ENCODE measurements around the gene HNF1B.

HNF1B gene

DNA sequence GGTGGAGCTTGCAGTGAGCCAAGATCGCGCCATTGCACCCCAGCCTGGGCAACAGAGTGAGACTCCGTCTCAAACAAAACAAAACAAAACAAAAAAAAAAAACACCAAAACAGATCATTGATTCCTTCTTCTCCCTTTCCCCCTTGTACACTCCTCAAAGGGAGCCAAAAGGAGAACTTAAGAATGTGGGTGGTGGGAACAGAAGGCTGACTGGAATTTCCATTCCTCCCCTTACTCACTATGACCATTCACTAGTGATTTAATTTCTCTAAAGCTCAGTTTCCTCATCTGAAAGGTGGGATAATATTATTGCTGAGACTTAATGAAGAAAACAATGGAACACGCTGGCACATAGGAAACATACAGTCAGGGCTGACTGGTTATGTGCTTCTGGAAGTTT lies 17.1 kb upstream of the HNF1B start:
- no peak for DNase-seq (ENCODE audit: low read depth, low spot score)

DNA sequence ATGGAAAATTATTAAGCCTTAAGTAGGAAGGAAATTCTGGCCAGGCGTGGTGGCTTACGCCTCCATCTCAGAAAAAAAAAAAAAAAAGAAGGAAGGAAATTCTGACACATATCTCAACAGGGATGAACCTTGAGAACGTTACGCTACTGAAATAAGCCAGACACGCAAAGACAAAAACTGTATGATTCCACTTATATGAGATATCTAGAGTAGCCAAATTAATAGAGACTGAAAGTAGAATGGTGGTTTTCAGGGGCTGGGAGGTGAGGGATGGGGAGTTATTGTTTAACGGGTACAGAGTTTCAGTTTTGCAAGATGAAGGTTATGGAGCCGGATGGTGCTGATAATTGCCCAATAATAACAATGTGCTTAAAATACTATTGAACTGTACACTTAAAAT lies 16.2 kb upstream of the HNF1B start:
- DNase-seq (ENCODE audit: low read depth, low spot score) = no peak

DNA sequence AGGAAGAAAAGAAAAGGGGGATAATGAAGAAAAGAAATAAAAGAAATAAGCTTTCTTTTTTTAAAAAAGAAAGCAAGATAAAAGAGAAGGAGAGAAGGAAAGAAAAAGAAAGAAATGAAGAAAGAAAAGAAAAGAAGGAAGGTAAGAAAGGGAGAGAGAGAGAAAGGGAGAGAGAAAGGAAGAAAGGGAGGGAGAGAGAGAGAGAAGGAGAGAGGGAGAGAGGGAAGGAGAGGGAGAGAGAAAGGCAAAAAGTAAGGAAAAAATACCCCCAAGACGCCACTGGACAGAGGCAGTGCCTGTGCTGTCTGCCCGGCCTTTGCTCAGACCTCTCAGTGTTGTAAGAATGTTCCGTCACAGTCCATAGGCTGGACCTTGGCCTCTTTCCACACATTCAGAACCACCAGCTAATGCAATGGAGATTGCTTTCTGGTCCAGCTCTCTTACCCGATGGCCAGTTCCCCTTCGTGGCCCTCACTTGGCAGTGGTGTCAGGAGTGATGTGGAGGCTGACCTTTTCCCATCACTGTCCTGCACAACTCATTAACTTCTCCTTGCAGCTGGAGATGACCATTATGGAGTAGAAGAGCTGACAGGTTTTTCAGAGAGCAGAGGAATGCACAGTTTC lies 14.3 kb upstream of the HNF1B start:
- DNase-seq (ENCODE audit: low read depth, low spot score) = no peak

DNA sequence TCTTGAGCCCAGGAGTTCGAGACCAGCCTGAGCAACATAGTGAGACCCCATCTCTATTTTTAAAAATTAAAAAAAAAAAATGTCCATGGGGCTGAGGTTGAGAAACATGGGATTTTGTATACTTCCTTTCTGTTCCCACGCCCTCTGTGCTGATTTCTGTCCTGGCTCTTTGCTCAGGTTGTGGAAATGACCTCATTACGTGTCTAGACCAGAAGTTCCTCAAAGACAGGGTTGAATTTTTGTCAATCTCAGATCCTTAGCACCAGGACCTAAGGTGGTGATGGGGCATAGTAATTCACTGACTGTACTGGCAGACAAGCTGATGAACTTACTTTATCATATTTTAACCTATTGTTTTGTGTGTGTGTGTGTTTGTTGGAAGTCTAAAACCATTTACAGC lies 11.2 kb upstream of the HNF1B start:
- DNase-seq (ENCODE audit: low read depth, low spot score) = no peak

DNA sequence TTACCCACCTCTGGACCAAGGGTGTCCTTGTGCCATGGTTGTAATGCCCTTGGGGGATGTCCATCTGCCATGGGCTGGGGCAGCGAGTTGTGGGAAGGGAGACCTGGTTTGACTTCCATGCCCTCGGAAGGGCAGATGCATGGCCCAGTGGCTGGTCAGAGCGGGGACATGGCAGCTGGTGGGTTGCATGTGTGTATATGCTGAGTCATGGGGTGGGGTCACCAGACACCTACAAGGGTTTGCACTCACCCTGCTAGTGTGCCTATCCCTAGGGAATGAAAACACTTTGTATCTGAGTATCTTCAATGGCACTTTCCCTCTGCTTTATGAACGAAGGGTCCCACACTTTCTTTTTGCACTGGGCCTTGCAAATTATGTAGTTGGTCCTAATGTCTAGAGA lies 10.6 kb upstream of the HNF1B start:
- no peak for DNase-seq (ENCODE audit: low read depth, low spot score)

DNA sequence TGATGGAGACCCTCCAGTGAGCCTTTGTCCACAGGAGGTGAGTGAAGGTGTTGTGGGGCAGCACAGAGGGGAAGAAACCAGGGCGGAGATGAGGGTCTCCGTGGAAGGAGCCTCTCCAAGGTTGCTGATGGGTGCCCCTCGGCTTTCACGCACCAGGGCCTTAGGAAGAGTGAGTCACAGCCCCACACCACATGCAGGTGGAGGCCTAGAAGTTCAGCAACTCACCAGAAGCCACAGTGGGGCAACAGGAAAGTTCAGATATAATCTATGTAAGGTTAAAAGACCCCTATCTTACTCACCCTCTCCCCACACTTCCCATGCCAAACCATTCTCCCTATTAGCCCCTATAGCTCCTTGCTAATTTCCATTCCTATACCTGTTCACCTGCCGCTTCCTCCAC lies 9.5 kb upstream of the HNF1B start:
- DNase-seq (ENCODE audit: low read depth, low spot score) = no peak

DNA sequence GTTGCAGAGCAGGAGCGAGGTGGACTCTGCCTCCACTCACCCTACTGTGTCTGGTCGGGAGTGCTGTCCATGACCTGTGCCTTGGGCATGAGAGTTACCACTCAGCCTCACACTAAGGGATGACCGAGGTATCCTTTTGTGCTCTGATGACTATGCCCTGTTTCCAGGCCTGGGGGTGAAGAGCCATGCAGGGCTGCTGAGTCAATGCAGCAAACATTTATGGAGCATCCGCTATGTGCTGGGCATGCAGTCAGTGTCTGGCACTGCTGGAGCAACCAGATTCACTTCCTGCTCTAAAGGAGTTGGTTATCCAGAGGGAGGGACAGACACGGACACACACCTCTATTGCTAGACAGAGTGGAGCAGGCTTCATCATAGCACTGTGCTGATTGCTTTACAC lies 7.6 kb upstream of the HNF1B start:
- no peak for DNase-seq (ENCODE audit: low read depth, low spot score)

DNA sequence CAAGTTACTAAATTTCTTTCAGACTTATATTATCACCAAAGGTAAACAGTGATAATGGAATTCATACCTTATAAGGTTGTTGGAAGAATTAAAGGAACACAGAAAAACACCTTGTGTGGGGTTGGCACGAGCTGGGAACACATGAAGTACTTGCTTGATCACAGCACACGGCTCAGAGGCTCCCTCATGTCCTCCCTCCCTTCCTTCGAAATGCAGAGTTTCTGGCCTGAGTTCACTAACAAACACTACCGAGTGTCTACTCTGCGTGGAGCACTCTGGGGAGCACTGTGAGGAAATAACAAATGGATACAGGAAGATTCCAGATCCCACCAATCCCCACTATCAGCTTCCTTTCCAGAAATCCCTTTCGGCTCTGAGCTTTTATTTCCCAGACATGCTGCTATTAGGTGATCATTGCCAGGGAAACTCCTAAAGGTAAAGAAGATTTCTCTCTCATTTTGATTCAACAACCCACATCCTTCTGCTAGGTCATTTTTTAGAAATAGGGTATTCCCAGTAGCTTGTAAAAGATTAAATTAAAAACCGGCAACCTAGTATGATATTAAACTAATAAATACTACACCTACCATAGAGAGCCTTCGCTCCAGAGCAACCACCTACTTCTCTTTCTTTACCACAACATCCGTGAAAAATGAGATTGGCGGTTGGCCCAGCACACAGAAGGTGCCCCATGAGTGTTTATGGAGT lies 6.1 kb upstream of the HNF1B start:
- no peak for DNase-seq (ENCODE audit: low read depth, low spot score)

DNA sequence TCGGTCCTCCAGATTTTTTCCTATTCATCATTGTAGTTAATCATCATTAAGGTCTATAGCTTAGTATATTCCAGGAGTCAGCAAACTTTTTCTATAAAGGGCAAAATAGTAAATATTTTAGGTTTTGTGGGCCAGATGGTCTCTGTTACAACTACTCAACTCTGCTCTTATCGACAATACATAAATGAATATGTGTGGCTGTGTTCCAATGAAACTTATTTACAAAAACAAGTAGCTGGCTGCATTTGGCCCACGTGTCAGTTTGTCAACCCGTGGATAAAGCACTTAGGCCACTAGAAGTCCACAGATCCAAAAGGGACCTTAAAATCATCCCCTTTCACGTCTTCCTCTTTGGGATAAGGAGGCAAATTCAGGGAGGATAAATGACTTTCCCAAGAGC lies 5.4 kb upstream of the HNF1B start:
- DNase-seq (ENCODE audit: low read depth, low spot score) = no peak

DNA sequence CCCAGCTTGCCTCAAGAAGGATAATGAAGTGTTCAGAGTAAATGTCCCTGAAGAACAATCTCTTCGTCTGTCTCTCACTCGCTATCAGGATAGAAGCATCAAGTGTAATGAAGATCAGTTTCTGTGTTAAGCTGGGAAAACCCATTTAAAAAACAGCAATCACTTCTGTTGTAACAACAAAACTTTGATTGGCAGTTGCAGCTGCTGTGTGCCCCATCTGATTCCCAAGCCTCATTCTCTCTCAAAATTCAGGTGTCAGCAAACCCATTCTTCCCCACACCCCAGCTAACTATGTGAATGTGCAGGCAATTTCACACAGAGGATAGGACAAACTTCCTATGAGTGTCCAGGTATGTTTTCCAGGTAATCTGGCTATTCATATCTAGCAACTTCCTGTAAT lies 2.4 kb upstream of the HNF1B start:
- DNase-seq (ENCODE audit: low read depth, low spot score) = no peak

DNA sequence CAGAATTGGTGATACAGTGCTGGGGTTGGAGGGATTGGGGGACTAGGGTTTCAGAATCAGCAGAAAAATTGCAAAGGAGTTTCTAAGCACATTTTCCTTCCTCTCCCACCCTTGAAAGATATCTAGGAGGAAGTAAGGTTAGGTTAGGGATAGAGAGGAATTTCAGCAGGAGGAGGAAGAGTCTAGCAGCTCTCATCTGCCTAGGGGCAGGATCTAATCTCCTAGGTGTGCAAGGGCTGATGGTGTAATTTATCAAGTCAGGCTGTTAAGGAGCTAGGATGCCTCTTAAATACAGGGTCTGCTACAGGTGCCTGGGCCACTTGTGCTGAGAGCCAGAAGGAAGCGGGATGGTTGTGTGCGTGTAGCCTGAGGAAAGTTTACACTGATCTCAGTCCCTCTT lies 1.8 kb upstream of the HNF1B start:
- no peak for DNase-seq (ENCODE audit: low read depth, low spot score)

DNA sequence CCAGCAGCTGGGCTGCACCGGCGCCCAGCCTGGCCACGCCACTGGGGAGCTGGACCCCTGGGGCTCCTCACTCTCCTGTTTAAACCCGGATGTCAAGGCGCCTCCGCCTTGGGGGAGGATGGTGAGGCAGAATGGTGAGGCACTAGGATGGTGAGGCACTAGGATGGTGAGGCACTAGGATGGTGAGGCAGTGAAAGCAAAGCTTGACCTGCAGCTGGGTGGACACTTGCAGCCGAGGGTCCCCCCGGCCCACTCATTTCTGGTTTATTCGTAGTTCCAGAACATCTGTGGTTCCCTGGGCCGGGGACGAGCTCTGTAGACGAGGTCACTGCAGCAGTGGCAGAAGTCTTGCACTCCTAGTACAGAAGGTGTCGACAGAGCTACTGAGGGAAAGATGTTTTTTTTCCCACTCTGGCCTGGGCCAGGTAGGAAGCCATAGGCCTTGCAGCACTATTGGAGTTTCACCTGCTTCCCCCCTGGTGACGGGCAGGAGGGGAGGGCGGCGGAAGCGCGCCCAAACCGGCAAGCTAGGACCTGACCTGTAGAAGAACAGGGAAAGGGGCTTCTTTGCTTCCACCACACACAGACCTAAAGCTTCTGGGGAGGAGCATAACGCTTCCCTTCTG lies 1.1 kb upstream of the HNF1B start:
- DNase-seq (ENCODE audit: low read depth, low spot score) = no peak

DNA sequence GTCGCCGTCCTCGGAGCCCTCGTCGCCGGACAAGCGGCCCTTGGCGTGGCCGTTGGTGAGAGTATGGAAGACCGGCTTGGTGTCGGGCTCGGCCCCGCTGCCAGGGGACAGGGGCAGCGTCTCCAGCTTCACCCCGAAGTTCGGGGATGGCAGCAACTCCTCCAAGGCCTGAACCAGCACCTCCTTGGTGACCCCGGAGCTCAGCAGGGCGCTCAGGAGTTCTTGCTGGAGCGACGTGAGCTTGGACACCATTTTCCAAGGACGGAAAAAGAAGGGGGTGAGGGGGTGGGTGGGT lies 279 bp downstream of the HNF1B start:
- DNase-seq (ENCODE audit: low read depth, low spot score) = no peak

DNA sequence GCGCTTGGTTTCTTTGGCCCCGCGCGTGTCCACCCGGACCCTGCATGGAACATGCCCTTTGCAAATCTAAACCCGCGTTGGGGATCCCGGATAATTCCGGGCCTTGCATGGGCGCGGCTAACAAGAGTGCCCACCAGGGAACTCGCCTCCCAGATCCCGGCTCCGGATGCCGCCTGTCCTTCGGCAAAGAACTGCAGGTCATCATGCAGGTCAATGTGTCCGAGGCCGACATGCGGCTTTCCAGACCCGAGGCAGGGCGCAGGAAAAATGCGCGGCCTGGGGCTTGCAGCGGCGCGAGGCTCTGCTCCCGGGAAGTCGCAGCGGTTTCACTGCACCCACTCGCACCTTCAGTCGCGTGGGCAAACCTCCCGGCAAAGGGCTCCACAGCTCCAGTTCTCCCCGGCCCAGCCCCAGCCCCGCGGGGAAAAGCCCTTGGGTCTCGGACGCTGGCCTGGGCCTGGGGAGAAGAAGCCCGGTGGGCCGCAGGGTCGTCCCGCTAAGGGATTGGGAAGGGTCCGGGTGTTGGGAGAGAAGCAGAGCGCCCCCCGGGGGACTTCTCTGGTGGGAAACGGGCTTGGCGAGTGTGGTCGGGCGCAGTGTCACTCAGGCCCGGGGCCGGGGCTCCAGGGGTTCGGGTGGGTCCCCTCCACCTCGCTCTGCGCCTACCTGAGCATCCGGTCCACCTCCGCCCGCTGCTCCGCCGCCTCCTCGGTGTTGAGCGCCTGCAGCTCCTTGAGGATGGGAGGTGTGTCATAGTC lies 805 bp downstream of the HNF1B start:
- no peak for DNase-seq (ENCODE audit: low read depth, low spot score)

DNA sequence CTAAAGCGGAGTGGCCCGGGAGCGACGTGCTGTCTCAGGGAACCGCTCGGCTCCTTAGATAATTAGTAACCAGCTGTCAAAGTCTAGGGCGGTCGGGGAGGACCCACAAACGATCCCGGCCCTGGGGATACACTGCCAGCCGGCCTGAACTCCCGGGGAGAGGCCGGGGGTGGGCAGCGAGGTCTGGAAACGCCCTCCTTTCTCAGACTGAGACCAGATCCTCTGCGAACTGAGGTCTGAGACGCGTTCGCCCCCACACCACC lies 1.3 kb downstream of the HNF1B start:
- DNase-seq (ENCODE audit: low read depth, low spot score) = no peak

DNA sequence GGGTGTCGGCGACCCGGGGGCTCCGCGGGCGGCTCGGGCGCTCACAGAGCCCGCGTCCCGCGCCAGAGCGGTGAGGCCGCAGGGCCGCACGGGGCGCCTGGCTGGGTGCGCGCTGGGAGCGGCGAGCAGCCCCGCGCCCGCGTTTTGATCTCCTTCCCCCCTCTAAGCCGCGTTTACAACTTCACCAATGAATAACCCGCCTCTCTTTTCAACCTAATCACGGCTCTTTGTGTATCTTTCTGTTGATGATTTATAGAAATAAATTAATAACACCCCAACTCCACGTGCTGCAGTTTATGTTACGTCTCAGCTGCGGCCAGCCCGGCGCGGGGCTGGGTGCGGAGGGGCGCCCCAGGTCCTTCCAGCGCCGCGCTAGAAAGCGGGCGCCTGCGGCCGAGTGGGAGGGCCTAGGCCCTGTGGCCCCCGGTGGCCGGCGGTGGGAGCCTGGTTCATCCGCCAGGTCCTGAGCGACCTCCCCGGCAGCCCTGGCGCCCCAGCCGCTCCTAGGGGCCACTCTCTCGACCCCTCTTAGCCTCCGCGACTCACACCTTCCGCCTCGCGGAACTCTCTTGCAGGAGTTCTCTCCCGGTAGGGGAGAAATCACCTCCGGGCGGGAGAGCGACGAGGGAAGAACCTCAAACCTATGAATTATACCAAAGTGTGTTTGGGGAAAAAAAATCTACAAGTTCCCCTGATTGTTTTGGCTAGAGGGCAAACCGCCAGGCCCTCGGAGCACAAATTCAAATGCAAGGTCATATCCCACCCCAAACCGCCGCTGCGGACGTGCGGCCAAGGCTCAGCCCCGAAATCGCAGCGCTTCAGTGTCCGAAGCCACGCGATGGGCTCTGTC lies 1.9 kb downstream of the HNF1B start:
- no peak for DNase-seq (ENCODE audit: low read depth, low spot score)

DNA sequence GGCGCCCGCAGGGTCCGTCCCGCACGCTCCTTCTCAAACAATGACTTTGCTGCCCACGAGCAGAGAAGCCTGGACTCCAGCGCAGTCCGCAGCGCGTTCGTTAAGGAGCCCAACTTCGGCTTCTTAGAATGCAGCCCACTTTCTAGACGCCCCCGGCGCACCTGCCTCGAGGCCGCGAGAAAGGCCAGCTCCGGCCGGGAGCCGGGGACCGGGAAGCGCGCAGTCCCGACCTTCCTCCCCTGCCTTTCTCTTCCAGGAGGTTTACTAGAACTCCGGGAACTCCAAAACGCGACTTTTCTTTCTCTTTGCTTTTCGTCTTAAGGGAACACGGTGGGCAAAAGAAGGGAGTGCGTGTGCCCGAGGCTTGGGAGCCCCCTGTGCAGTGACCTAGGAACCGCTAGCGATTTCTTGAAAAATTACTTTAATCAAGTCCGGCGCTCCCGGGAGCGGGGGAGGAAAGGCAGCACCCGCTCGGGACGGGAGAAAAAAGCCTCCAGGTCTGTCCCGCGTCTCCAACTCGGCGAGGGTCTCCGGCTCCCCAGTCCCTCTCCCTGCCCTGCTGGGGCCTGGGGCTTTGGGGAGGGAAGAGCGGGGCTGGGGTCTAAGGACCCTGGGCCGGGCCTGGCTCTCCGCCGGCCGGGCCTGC lies 2.6 kb downstream of the HNF1B start:
- no peak for DNase-seq (ENCODE audit: low read depth, low spot score)

DNA sequence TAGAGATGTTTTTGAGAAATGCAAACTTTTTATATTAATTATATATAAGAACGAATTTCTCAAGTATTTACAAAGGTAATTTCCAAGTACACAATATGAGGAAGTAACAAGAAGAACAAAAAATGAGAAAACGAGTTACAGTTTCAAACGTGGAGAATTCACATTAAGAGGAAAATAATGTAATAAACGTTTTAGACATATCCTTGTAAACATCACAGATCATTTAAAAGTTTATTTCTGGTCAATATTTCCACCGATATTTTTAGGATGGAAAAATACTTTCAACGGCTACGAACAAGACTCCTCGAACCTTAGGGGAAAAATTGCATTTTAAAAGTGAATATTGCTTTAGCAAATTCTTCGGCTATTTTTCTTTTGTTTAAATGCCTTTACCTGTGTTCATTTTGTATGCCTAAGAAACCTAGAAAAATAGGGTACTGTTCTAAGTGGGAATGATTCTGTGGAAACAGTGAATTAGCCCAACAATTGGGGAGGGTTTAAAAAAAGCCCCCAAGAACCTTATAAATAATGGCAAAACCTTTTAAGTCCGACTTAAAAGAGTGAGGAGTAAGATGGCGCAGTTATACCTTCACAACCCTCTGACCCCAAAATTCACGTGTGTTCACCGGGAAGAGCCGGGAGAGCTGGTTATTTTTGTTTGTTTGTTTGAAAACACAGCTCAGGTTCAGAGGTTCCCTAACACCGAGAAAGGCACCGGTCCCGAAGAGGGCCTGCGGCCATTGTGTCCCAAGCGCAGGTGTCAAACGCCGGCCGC lies 3.3 kb downstream of the HNF1B start:
- no peak for DNase-seq (ENCODE audit: low read depth, low spot score)

DNA sequence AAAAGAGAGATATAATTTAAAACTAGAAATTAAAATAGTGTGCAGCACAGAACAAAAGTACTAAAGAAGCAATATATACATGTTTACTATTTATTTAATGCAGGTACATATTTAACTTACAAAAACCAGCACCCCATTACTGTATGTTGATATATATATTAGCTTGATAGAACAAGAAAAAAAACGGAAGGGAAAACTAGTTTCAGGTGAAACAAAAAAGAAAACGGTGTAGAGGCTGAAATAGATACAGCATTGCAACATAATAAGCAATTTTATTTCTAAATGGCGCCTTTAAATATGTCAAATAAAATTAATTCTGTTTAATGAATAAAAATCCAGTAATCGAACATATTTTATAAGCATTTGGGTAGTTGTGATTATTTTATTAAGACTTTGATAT lies 3.9 kb downstream of the HNF1B start:
- no peak for DNase-seq (ENCODE audit: low read depth, low spot score)

DNA sequence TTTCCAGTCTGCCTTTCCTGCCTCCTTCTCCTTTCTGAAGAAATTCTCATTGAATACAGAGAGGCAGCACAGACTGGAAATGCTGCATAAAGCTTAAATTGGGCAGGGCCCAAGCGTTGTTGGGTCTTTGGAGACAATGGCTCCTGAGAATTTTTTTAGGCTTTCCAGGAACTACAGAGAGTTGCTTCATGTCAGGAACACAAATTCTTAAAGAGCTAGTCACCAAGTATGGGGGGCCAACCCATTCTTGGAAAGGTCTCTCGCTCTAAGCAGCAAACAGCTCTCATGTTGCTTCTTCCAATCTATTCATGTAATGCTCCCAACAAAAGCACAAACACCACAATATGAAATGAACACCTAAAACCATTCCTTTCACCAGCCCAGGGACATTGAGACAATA lies 6.9 kb downstream of the HNF1B start:
- DNase-seq (ENCODE audit: low read depth, low spot score) = no peak

DNA sequence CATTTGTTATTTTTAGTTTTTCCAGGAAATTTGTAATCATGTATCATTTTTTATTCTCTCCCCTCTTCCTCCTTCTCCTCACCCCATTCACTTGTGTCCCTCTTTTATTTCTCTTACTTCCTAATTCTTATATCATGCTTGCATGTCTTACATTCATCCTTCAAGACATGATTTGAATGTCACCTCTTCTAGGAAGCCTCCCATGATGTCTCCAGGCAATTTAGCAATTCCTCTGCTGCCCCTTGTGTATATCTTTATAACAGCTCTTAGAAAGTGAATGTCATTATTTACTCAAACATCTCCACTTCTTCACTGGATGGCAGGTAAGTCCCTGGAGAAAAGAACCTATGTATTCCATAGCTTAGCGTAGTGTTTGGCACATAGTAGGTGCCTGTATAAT lies 7.8 kb downstream of the HNF1B start:
- no peak for DNase-seq (ENCODE audit: low read depth, low spot score)
